NCI-H146 treated with DMSO at 0.1 percent for 48 hours (cell line): ENCODE data around the gene HYDIN.

Source experiments
- DNase-seq: peaks from one replicate; lab custom pipeline; 2025; ENCODE audit not compliant: unreplicated experiment; lab: John Stamatoyannopoulos, UW

Gene HYDIN

DNA sequence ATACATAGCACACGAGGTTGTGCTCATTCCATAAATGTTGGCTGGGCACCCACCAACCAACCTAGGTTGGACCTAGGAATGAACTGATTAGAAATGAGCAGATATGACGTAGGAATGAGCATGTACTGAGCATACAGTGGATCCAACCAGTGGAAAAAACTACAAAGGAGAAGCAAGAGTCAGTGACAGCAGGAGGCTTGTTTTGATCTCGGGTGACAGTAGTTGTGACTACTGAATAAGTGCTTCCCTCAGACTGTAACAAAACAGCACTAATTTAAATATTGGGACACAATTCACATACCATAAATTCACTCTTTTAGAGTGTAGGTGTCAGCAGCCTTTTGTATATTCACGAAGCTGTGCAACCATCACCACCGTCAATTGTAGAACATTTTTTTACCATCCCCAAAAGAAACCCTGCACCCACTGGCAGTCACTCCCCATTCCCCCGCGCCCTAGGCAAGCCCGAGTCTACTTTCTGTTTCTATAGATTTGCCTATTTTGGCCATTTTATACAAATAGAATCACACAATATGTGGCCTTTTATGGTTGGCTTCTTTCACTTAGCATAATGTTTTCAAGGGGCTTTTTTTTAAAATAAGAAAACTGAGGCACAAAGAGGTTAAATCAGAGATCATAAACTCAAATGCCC lies 436.5 kb downstream of the HYDIN start:
- DNase-seq, result no peak

GRCh38 chr16:70790815-70791214 lies 439.7 kb downstream of the HYDIN start:
- no peak for DNase-seq

GRCh38 chr16:70789595-70790447 lies 440.7 kb downstream of the HYDIN start:
- no peak for DNase-seq

DNA sequence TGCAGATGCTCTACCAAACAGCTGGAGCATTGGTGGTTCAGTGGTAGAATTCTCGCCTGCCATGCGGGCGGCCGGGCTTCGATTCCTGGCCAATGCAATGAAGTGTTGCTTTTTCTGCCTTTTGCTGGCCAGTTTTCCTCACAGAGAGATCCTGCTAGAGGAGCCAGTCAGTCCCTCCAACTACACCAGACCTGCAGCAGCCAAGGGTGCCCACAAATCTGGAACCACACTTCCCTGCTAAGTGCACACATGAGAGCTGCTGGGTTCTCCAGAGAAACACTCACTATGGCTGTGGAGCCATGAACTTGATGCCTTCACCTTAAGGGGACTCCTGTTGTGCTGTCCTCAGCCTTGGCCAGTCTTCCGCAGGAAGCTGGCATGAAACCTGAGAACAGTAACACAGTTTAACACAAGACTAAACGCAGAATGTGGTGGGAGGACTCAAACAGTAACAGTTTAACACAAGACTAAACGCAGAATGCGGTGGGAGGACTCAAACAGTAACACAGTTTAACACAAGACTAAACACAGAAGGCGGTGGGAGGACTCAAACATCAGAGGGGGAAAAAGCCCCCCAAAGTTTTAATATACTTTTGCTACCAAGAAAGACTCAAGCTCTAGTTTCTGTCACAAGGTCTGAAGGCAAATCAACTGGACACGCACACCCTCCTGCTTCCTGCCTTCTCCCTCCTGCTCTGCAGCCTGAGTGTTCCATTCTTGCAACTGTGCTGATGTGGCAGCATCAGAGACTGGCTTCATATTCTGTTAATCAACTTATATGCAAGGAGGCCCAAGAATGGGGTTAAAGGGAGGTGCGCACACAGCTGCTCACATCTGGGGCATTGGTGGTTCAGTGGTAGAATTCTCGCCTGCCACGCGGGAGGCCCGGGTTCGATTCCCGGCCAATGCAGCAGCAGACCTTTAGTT lies 441.6 kb downstream of the HYDIN start:
- DNase-seq, result no peak

GRCh38 chr16:70786020-70786755 lies 444.3 kb downstream of the HYDIN start:
- no peak for DNase-seq

GRCh38 chr16:70784692-70785555 lies 445.6 kb downstream of the HYDIN start:
- no peak for DNase-seq

DNA sequence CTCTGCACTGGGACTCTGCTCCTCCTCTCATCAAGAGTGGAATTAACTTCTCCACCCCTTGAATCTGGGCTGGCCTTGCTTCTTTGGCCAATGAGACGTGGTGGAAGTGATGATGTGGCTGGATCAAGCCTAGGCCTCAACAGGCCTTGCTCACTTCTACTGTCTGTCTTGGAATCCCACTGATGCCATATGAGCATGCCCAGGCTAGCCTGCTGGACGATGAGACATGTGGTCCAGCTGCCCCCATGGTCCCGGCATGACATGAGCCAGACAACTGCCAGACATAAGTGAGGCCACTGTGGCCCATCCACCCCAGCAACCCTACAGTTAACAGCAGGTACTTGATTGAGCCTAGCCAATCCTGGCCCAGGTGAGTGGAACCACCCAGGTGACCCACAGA lies 448.3 kb downstream of the HYDIN start:
- DNase-seq, result no peak

DNA sequence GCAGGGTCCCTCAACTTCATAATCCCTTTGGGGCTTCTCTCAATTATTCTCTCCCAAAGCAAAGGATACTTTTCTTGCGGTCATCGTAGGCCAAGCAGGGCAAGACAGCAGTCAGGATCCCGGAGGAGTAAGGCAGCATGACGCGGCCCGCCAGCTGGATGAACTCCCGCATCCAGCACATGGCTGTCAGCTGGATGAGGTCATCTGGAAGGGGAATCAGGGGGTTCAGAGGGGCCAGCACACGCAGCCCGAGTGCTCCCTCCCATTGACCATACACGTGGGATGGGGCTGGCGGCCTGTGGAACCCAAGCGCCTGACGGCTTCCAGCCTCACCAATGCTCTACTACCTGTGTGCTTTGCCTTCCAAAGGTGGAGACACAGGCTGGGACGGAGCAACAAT lies 448.7 kb downstream of the HYDIN start:
- DNase-seq, result no peak

DNA sequence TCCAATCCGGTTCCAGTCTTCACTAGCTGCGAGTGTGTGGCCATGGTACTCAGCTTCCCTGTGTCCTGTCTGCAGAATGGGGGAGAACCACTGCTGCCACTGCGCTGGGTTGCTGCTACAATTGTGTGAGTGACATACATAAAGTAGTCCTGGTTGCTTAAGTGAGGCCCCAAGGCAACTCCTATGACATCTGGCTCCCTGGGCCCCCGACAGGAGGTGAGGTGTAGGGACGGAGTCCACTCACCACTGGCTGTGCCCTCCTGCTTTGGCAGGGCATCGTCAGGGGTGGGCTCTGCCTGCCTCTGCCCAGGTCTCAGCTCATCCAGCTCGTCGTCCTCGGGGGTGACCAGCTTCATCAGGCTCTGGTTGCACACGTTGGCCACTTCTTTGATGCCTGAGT lies 450.0 kb downstream of the HYDIN start:
- DNase-seq, result no peak

- DNase-seq, result no peak
These were observed 451.2 kb downstream of the HYDIN start for GRCh38 chr16:70779361-70779760.

DNA sequence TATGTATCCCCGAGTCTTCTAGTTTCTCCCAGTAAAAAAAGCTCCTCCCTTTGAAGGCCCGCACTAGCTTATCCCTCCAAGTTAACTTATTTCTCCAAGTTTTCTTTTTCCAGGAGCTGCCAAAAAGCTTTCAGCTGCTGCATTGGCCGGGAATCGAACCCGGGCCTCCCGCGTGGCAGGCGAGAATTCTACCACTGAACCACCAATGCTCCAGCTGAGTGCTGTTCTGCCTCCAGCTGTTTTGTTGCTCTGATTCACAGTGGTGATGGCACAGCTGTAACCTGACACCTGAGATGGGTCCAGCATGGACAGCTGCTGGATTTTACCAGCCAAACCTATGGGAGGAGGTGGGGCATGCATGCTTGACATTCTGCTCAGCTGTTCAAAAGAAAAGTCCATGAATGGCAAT lies 451.6 kb downstream of the HYDIN start:
- DNase-seq, result peak; percentile 4

DNA sequence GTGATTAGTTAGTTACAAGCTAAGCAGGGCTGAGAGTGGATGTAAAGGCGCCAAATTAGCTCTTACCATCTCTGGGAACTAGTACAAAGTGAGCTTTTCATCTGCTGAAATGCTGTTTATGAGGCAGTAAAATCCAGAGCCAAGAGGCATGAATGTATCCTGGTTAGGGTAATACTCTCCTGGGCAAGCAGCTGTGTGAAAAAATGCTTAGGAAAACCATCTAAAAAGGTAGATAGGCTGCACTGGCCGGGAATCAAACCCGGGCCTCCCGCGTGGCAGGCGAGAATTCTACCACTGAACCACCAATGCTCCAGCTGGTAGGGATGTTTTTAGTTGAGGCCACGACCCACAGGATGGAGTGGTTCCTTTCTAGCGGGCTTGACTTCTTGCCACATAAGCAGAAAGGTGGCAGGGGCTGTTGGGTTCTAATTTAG lies 452.5 kb downstream of the HYDIN start:
- DNase-seq, result no peak

GRCh38 chr16:70777496-70777895 lies 453.0 kb downstream of the HYDIN start:
- no peak for DNase-seq

DNA sequence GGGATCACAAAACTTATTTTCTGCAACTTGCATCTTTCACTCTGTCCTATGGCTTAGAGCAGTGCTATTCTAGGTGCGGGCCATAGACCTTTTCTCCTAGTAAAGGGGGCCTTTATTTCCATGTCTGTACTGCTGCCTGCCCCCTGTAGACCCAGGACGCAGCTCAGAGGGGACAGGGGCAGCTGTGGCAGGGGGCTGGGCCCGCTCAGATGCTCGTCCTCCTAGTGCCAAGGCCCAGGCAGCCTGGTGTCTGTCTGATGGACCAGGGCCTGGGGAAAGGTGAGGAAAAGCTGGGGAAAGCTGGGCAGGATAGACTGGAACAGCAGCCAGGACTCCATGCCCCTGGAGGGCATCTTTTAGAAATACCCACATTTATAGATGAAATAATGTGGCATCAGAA lies 455.1 kb downstream of the HYDIN start:
- DNase-seq, result no peak

GRCh38 chr16:70774261-70774660 lies 456.3 kb downstream of the HYDIN start:
- no peak for DNase-seq

DNA sequence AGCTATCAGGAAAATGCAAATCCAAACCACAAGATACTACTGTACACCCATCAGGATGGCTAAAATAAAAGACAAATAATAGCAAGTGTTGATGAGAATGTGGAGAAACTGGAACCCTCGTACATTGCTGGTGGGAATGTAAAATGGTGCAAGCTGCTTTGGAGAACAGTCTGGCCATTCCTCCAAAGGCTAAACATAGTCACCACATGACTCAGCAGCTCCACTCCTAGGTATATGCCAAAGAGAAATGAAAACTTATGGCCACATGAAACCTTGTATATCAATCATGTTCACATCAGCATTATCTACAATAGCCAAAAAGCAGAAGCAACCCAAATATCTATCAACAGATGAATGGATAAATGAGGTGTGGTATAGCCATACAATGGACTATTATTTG lies 458.0 kb downstream of the HYDIN start:
- no peak for DNase-seq

GRCh38 chr16:70770626-70771552 lies 459.6 kb downstream of the HYDIN start:
- no peak for DNase-seq

GRCh38 chr16:70770291-70770625 lies 460.3 kb downstream of the HYDIN start:
- DNase-seq, result no peak

- no peak for DNase-seq
These were observed 460.8 kb downstream of the HYDIN start for GRCh38 chr16:70769761-70770160.
